ENCODE measurements around the gene SOX21. TPM values are rescaled to one million over a fixed set of nuclear protein-coding genes. Genes with fewer than 3 reads are reported as not detected.
"Not testable (repeated sequence)": the region's sequence is repeated elsewhere in the genome, so short reads cannot be mapped to it uniquely, and the experiment has no call there.

The SOX21 gene
- total RNA-seq (2014; rRNA removed; shearing (Covaris generic)): 0.07 and 0.32 TPM in 2 replicates

GRCh38 chr13:94712287-94712811, at the start of gene SOX21:
Gene SOX21, minus strand, starts transcription at chr13:94712545. Its CDS starts 496 bp downstream, at chr13:94712049.
- DNase-seq (ENCODE audit: low read depth): peak; percentile 11

GRCh38 chr13:94761407-94761806, 49.1 kb upstream of the SOX21 start:
- DNase-seq (ENCODE audit: low read depth): no peak

GRCh38 chr13:94759120-94759728, 46.9 kb upstream of the SOX21 start:
- no peak for DNase-seq (ENCODE audit: low read depth)

GRCh38 chr13:94758436-94758960, 46.2 kb upstream of the SOX21 start:
- DNase-seq (ENCODE audit: low read depth): no peak

DNA sequence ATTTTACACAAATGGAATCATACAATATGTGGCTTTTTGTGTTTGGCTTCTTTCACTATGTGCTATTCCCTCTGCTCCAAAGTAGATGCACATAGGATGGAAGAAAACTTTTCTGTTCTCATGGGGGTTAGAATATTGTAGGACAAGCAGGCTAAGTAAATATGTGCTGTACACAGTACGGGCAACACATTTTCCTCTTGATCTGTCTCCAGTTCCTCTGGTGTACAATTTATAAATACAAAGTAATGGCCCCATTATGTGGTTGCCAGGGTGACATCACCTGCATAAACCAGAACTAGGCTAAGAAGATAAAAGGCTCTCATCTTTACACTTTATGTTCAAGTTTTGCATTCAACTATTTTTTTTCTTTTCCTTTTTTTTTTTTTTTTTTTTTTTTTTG, 41.0 kb upstream of the SOX21 start:
- no peak for DNase-seq (ENCODE audit: low read depth)

DNA sequence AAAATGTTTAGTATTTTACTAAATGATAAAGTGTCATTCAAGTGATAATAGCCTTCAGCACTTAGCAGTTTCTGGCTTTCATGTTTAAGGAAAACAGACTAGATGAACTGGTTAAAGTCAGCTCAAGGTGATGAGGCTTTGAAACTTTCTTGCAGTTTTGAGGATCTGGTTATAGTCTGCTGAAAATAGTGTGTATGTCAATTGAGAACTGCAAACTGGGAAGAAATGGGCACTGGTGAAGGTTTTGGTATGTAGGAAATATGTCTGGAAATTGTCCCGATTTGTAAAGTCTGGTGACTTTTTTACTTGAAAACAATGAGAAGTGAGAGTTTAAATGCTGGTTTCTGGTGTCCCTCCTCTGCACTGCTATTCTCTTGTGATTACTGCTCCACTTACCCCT, 36.8 kb upstream of the SOX21 start:
- no peak for DNase-seq (ENCODE audit: low read depth)

DNA sequence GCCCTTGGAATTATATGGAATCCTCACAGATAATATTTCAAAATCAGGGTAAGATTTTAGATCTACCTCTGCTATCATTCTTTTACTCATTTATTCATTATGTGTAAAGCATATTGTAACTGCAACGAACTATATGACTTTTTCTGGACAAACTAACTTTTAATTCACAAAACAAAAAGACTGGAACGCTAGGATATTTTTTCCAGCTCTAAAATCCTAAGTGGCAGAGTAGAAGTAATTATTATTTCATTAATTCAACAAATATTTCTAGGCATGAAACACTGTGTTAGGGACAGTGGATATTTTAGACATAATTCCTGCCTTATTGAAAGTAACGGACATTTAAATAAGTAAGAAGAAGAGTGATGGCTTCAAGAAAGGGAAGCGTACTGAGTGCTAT, 26.9 kb upstream of the SOX21 start:
- no peak for DNase-seq (ENCODE audit: low read depth)

DNA sequence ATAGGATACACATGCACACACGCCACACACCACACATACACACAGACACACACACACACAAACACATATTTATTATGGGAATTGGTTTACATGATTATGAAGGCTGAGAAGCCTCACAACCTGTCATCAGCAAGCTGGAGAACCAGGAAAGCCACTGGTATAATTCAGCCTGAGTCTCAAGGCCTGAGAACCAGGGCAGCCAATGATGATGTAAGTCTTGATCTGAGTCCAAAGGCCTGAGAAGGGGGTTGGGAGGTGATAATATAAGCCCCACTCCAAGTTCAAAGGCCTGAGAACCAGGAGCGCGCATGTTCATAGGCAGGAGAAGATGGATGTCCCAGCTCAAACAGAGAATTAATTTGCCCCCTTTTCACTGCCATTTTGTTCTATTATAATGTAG, 18.7 kb upstream of the SOX21 start:
- DNase-seq (ENCODE audit: low read depth): no peak

- not testable (repeated sequence) for DNase-seq (ENCODE audit: low read depth)
These were observed 17.6 kb upstream of the SOX21 start for GRCh38 chr13:94729941-94730340.

DNA sequence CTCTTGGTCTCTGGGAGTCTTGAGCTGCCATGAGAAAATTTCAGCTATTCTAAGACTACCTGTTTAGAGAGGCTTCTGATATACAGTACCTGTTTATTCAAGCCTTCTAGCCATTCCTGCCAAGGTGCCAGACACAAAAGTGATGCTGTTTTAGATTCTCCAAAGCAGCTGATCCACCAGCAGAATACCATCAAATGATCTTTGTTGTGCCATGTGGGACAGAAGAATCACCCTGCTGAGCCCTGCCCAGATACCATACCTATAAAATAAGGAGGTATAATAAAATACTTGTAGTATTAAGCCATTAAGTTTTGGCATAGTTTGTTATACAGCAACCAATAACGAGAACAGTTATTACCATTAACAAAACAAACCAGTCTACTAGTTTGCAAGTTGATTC, 14.1 kb upstream of the SOX21 start:
- DNase-seq (ENCODE audit: low read depth): no peak

- no peak for DNase-seq (ENCODE audit: low read depth)
These were observed 10.4 kb upstream of the SOX21 start for GRCh38 chr13:94722609-94723345.

GRCh38 chr13:94718697-94719096, 6.4 kb upstream of the SOX21 start:
- not testable (repeated sequence) for DNase-seq (ENCODE audit: low read depth)

- no peak for DNase-seq (ENCODE audit: low read depth)
These were observed 5.6 kb upstream of the SOX21 start for GRCh38 chr13:94717916-94718315.

DNA sequence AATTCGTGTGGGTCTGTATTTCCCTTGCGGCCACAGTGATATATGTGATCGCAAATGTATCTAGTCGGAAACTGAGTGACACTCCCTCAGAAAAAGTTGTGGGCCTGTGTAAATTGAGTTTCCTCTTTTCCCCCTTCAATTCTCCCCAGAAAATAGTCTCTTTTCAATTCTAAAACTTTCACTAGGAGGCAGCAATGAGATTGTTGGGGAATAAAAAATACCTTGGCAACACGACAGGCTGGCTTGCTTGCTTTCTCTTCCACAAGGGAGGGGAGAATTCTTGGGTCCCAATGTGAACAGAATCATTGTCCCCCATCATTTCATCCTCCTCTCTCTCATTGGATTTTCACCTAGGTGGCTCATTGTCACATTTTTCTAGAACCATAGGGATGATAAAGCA, 3.7 kb upstream of the SOX21 start:
- DNase-seq (ENCODE audit: low read depth): no peak

GRCh38 chr13:94713561-94714182, 1.3 kb upstream of the SOX21 start:
- no peak for DNase-seq (ENCODE audit: low read depth)

DNA sequence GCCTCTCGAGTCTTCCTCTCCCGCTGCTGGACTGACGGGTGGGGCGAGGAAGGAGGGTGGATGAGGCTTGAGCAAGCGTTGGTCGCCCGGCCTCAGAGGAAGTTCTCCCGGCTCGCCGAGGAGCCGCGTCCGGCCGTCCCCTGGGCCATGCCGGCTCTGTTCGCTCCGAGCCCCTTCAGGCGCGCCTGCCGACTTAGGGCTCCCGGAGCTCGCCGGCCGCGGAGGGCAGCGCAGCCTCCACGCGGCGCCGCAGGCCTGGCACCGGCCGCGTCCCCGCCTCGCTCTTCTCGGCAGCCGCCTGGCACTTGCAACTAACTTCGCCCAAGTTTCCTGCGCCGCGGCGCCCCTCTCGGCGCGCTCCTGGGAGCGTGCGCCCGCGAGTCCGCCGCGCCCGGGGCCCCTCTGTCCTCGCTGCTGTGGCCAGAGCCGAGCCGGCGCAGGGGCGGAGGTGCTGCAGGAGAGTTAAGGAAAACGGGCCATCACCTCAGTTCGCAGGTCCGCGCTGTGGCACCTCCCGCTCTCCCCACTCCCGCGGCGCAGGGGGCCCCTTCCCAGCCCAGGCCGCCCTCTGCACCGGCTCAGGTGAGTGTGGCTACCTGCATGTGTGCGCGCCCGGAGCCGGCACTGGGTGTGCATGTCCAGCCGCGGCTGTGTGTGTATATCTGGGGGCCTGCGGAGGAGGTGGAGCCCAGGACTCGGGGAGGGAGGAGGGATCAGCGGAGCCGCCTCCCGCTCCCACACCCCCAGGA, 641 bp upstream of the SOX21 start:
- peak; percentile 46 for DNase-seq (ENCODE audit: low read depth)

- peak; percentile 54 for DNase-seq (ENCODE audit: low read depth)
These were observed 621 bp downstream of the SOX21 start for GRCh38 chr13:94711561-94712286.

- DNase-seq (ENCODE audit: low read depth): peak; percentile 14
These were observed 1.3 kb downstream of the SOX21 start for GRCh38 chr13:94710881-94711560.

DNA sequence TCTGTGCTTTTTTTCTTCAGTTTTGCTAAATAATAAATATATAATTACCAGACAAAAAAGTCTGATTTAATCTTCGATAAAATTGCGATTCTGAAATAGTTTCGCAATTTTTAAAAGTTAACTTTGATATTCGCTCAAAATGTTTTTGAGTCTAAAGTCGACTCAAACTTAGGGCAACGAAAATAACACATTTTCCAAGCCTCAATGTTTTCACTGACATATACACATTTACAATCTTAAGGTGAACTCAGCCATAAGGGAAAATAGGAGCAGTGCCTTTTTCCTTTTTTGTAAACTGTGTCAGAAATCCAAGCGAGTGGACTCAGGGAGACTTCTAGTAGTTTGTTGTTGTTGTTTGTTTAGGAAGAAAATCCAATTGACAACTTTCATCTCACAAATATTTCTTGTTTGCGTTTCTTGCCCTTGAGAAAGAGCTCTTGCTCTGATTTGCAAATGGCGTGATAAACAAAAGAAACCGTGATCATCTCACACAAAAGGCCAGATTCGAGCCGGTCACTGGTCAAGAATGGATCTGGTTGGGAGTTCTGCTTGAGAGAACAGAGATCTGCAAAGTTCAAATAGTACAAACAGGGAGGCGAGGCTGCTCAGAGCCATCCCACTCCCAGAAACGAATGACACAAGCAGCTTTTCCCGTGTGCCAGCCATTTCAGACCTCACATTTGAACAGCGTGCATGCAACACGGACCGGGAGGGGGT, 2.1 kb downstream of the SOX21 start:
- DNase-seq (ENCODE audit: low read depth): peak; percentile 14
